Measurements from ENCODE around the gene ITCH. TPM values are rescaled to one million over a fixed set of nuclear protein-coding genes. Genes with fewer than 3 reads are reported as not detected.

The ITCH gene
- total RNA-seq, 1 experiment from 2014 or later, result 78.8 TPM

DNA sequence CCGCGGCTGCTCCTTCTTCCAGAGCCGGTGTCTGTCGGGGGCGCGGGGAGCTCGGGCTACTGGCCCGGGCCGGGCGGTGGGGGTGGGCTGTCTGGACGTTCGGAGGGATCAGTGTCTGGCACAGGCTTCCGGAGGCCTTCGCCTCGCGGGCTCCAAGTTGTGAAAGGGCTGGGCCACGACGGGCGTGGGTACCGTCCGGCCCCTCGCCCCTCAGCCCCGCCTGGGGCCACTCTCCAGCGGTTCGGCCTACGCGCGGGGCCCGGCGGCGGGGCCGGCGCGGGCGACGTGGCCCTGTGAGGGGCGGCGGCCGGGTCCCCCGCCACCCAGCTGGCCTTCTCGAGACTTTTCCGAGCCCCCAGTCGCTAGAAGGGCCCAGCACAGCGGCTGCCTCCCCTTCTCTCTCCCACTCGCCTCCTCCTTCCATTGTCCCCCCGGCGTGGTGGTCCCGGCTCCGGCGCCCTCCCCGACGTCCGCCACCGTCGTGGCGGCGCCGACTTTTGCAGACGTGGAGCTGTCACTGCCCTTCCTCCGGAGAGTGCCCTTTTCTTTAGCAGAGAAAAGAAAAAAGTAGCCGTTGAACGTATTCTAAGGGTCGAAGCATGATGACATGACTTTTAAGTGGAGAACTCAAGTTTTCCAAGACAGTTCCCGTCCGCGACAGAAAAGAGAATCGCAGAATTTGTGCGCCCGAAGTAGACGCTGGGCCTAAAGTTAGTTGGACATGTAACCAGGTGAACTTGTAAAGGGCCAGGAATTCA, 571 bp downstream of the ITCH start:
- H3K9ac ChIP-seq (ENCODE audit: low read length), result peak overlapping the region; percentile 87
- CTCF ChIA-PET, result interaction anchor here (0.6 to 2.8 kb wide), 5 partner anchors 10 to 406 kb away, joined by 3 to 16 read pairs (median 4); no protein-coding TSS in a partner anchor
- no peaks in the 10 kb centered on the region for H3K36me3 ChIP-seq (ENCODE audit: control insufficient read depth in 1 of 2, insufficient read depth in 2 of 2, low read length in 2 of 2)
- H3K4me3 ChIP-seq (replicated peaks in 1 of 2; ENCODE audit: low read depth in 1 of 2, low read length in 2 of 2), result peak overlapping the region; percentile 86 to 87
- no TSS peak for BruUV-seq (replicated peaks)
- ATAC-seq (peak; percentile 61), DNase-seq (ENCODE audit: low read depth, low spot score) (no peak)
- H2AFZ ChIP-seq (ENCODE audit: low read depth, low read length, poor library complexity, severe bottlenecking), result no peak overlapping the region
- TF ChIP-seq CBX3 (IDR thresholded peaks at IDR 0.05; ENCODE audit: low read depth) (no peak), ZFX (IDR thresholded peaks at IDR 0.05) (peak; percentile 93)
- no peaks in the 10 kb centered on the region; the same call in 1 of the 2 replicates for H4K20me1 ChIP-seq (ENCODE audit: insufficient read depth)
- no peaks in the 10 kb centered on the region for H3K9me2 ChIP-seq (ENCODE audit: insufficient read depth)
- no peaks in the 10 kb centered on the region for H3K9me3 ChIP-seq (ENCODE audit: control insufficient read depth in 1 of 2, insufficient read depth in 1 of 2, low read depth in 1 of 2, low read length in 2 of 2)
- H3K4me2 ChIP-seq (ENCODE audit: low read length), result peak overlapping the region; percentile 94
- POLR2A ChIA-PET, result interaction anchor here (0.8 to 2.4 kb wide), 18 partner anchors 8 to 110 kb away, joined by 3 to 12 read pairs (median 4); no protein-coding TSS in a partner anchor
- no peaks in the 10 kb centered on the region for H3K27me3 ChIP-seq (ENCODE audit: insufficient read depth, low read length)
- peaks cover 25 to 68% of the 10 kb centered on the region in 2 experiments for H3K4me1 ChIP-seq (ENCODE audit: control insufficient read depth in 1 of 2, insufficient read depth in 2 of 2, low read length in 2 of 2)
- H3K27ac ChIP-seq (ENCODE audit: low read depth, low read length), result peak overlapping the region; percentile 82
- RAD21 ChIA-PET (ENCODE audit: low non-redundant PET in 1 of 2, low total read pairs in 2 of 2, uncharacterized antibody in 2 of 2, unreplicated experiment in 2 of 2), result interaction anchor here (0.8 to 1.0 kb wide), 3 partner anchors 13 to 51 kb away, joined by 3 to 4 read pairs (median 3); no protein-coding TSS in a partner anchor
- H3K79me2 ChIP-seq (ENCODE audit: insufficient read depth, low read length), result peaks cover 56% of the 10 kb centered on the region
- intact Hi-C loops (cut with micrococcal nuclease), result loop anchor here (2.0 kb wide), 1 partner anchor 51 kb away; no protein-coding TSS in a partner anchor

GRCh38 chr20:34364223-34364506, 1.1 kb downstream of the ITCH start:
- Histone ChIP-seq H3K27ac (ENCODE audit: low read depth, low read length) (peak overlapping the region; percentile 82), H3K9me3 (ENCODE audit: control insufficient read depth in 1 of 2, insufficient read depth in 1 of 2, low read depth in 1 of 2, low read length in 2 of 2) (no peaks in the 10 kb centered on the region), H3K9me2 (ENCODE audit: insufficient read depth) (no peaks in the 10 kb centered on the region), H3K27me3 (ENCODE audit: insufficient read depth, low read length) (no peaks in the 10 kb centered on the region), H3K36me3 (ENCODE audit: control insufficient read depth in 1 of 2, insufficient read depth in 2 of 2, low read length in 2 of 2) (peaks cover 0 to under 1% of the 10 kb centered on the region in 2 experiments; a peak in 2 of 4 replicates), H3K4me1 (ENCODE audit: control insufficient read depth in 1 of 2, insufficient read depth in 2 of 2, low read length in 2 of 2) (peaks cover 25 to 73% of the 10 kb centered on the region in 2 experiments), H3K9ac (ENCODE audit: low read length) (peak overlapping the region; percentile 87), H2AFZ (ENCODE audit: low read depth, low read length, poor library complexity, severe bottlenecking) (no peak overlapping the region), H3K4me2 (ENCODE audit: low read length) (peak overlapping the region; percentile 94), H3K4me3 (replicated peaks in 1 of 2; ENCODE audit: low read depth in 1 of 2, low read length in 2 of 2) (peak overlapping the region; percentile 86 to 87), H3K79me2 (ENCODE audit: insufficient read depth, low read length) (peaks cover 61% of the 10 kb centered on the region), H4K20me1 (ENCODE audit: insufficient read depth) (no peaks in the 10 kb centered on the region; the same call in 1 of the 2 replicates)
- DNase-seq (ENCODE audit: low read depth, low spot score) (no peak), ATAC-seq (no peak)
- intact Hi-C loops (cut with micrococcal nuclease), result no loop called here
- ChIA-PET RAD21 (ENCODE audit: low non-redundant PET in 1 of 2, low total read pairs in 2 of 2, uncharacterized antibody in 2 of 2, unreplicated experiment in 2 of 2) (no interaction called here), CTCF (interaction anchor here (2.8 kb wide), 1 partner anchor 52 kb away, joined by 16 read pairs; no protein-coding TSS in a partner anchor), POLR2A (no interaction called here)
- TSS peak; percentile 71 for BruUV-seq (replicated peaks)
- TF ChIP-seq JUND (IDR thresholded peaks at IDR 0.05) (no peak), SP1 (IDR thresholded peaks at IDR 0.05; ENCODE audit: low read depth) (no peak), ZBTB33 (IDR thresholded peaks at IDR 0.05; ENCODE audit: extremely low read depth, insufficient replicate concordance, low read length) (no peak), ZNF274 (IDR thresholded peaks at IDR 0.05; ENCODE audit: low read depth, low read length) (no peak), SIN3A (IDR thresholded peaks at IDR 0.05; ENCODE audit: low read depth) (no peak), ZFX (IDR thresholded peaks at IDR 0.05) (no peak), EZH2 (IDR thresholded peaks at IDR 0.05) (no peak), RAD21 (IDR thresholded peaks at IDR 0.05; ENCODE audit: low read depth) (no peak), REST (IDR thresholded peaks at IDR 0.05; ENCODE audit: low read depth) (no peak), EGR1 (IDR thresholded peaks at IDR 0.05; ENCODE audit: low read depth) (no peak), FOSL1 (IDR thresholded peaks at IDR 0.05; ENCODE audit: low read depth) (no peak), POLR2A (IDR thresholded peaks at IDR 0.05; ENCODE audit: borderline replicate concordance, extremely low read depth, insufficient read depth, insufficient read length) (no peak)
